Ovary (tissue), 9 donors: Measurements from ENCODE around the gene DLK1. TPM values are rescaled to one million over a fixed set of nuclear protein-coding genes. Genes with fewer than 3 reads are reported as not detected.

ENCODE experiments used
- DNase-seq, 5 donors: peaks; one replicate each; pipeline ENCODE4 v3.0.0-alpha.2; 2019 to 2020
- H3K27ac ChIP-seq, 2 donors: fragments of 200-600 bp; one replicate each; pipeline versions ENCODE4 v1.5.1 to v1.8.0; 2019 to 2022
- H3K27me3 ChIP-seq: fragments of 200-600 bp; one replicate; pipeline ENCODE4 v1.8.0; 2022
- H3K36me3 ChIP-seq: fragments of 200-600 bp; sonication (generic); one replicate; pipeline ENCODE4 v1.5.1; 2019
- H3K4me1 ChIP-seq: one replicate; pipeline ENCODE4 v1.8.1; 2013; ENCODE audit warnings: mild to moderate bottlenecking, moderate library complexity; ENCODE audit not compliant: insufficient read depth
- H3K4me3 ChIP-seq: fragments of 200-600 bp; sonication (generic); one replicate; pipeline ENCODE4 v1.5.1; 2017
- H3K9me3 ChIP-seq, 2 donors: fragments of 200-600 bp in 1 of 2; sonication (generic) in 1 of 2; one replicate each; pipeline versions ENCODE4 v1.5.1 to v1.8.1; 2013 to 2019; ENCODE audit warnings: mild to moderate bottlenecking in 1 of 2, moderate library complexity in 1 of 2
- EP300 ChIP-seq: sonication (generic); formaldehyde crosslinking; IDR thresholded peaks from one replicate; pipeline ENCODE4 v1.6.1; 2017; ENCODE audit warnings: antibody characterized with exemption
- POLR2A ChIP-seq: fragments of 450-650 bp; IDR thresholded peaks from one replicate; pipeline ENCODE4 v1.6.1; 2017; ENCODE audit warnings: antibody characterized with exemption, mild to moderate bottlenecking, moderate library complexity
- WGBS, 3 donors: extraction: QIAGEN DNeasy Blood & Tissue Kit in 1 of 3; methylation state at CpG; one replicate each; pipeline versions ENCODE4 v1.1.5 to v1.1.7; 2013 to 2017; 5-methylcytosine and 5-hydroxymethylcytosine counted together
- intact Hi-C, 4 donors: fragments of 100-400 bp; cut with DNase I; formaldehyde crosslinking; loops; one replicate each; pipeline versions ENCODE4 v1.11.0 to v1.15.1; 2022 to 2023
- polyA plus RNA-seq, 2 donors: library from polyadenylated mRNA; stranded (reverse); fragments of 200-250 nt in 1 of 2; fragments of 350-450 nt in 1 of 2; fragmentation: Illumina TruSeq in 1 of 2; extraction: RNeasy Lipid Tissue Mini Kit (QIAGEN cat#74804) in 1 of 2; gene quantifications; one replicate each; pipeline ENCODE4 v1.2.3, GENCODE V29; 2013 to 2014
- total RNA-seq, 7 donors: library from RNA; depleted of rRNA in 2 of 7; stranded (reverse); fragments of >200 nt in 2 of 7; fragmentation: NEBNext Ultra II Directional in 3 of 7; extraction: Animal tissue kit (Norgen Biotek cat#: 25700) in 3 of 7; gene quantifications; one replicate each; pipeline versions ENCODE4 v1.1.0 to v1.2.4, GENCODE V29; 2016 to 2023
- TF ChIP-seq, protein P1 (sequence below), 3 donors: fragments of 450-650 bp in 2 of 3; fragments of 200-600 bp in 1 of 3; IDR thresholded peaks; one replicate each; pipeline versions ENCODE4 v1.5.1 to v1.8.0; 2016 to 2022; ENCODE audit warnings: antibody characterized with exemption in 3 of 3, mild to moderate bottlenecking in 1 of 3
- donor health status: DM: no; HTN: no; CAD: no; lungs with moderate emphysema.
- donor health status: DM: no; HTN: no; CAD: no.
- donor health status: Bipolar disorder and iron deficiency.
- donor health status: DM: yes; HTN: yes; CAD: no.
- donor health status: DM: no; HTN: no; CAD: no.
- donor health status: DM: yes; HTN: yes; CAD: no.

DLK1 gene
- total and polyA plus RNA-seq, 9 donors, result 34.2 to 1,875 (median 108) TPM

DNA sequence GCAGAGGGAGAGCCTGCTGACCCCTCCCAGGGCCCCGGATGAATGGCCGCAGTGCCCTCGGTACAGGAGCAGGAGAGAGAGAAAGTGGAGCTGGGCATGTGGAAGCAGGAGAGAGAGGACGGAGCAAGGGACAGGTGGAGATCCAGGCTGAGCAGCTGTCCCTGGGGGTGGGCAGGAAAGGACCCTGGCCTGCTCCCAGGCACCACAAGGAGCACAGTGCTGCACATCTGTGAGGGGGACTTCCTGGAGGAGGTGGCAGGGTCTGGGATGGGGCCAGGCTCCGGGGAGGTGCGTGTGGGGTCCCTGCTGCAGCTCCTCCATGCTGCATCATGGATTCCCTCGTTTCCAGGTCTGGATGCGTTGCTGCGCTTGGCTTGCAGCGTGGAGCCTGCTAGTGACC is 13.0 kb upstream of the DLK1 start:
- Histone ChIP-seq H3K27me3 (no peaks in the 10 kb centered on the region), H3K4me1 (peaks cover 18% of the 10 kb centered on the region), H3K36me3 (no peaks in the 10 kb centered on the region), H3K4me3 (no peak overlapping the region), H3K27ac (no peak overlapping the region), H3K9me3 (no peaks in the 10 kb centered on the region)
- TF ChIP-seq, protein P1, sequence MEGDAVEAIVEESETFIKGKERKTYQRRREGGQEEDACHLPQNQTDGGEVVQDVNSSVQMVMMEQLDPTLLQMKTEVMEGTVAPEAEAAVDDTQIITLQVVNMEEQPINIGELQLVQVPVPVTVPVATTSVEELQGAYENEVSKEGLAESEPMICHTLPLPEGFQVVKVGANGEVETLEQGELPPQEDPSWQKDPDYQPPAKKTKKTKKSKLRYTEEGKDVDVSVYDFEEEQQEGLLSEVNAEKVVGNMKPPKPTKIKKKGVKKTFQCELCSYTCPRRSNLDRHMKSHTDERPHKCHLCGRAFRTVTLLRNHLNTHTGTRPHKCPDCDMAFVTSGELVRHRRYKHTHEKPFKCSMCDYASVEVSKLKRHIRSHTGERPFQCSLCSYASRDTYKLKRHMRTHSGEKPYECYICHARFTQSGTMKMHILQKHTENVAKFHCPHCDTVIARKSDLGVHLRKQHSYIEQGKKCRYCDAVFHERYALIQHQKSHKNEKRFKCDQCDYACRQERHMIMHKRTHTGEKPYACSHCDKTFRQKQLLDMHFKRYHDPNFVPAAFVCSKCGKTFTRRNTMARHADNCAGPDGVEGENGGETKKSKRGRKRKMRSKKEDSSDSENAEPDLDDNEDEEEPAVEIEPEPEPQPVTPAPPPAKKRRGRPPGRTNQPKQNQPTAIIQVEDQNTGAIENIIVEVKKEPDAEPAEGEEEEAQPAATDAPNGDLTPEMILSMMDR (IDR thresholded peaks at IDR 0.05), result no peak
- TF ChIP-seq EP300, result no peak
- no peak for TF ChIP-seq POLR2A
- DNase-seq, result no peak
- WGBS, 3 donors, result 66 to 73% (median 67%) methylated on average over 10 of the region's 10 CpGs
- intact Hi-C loops, result loop anchor here in 2 of 4 donors (5.0 to 10.0 kb wide), 2 partner anchors 49 to 189 kb away; partner anchors contain the start of gene RTL1 (in 1 of the 2)

DNA sequence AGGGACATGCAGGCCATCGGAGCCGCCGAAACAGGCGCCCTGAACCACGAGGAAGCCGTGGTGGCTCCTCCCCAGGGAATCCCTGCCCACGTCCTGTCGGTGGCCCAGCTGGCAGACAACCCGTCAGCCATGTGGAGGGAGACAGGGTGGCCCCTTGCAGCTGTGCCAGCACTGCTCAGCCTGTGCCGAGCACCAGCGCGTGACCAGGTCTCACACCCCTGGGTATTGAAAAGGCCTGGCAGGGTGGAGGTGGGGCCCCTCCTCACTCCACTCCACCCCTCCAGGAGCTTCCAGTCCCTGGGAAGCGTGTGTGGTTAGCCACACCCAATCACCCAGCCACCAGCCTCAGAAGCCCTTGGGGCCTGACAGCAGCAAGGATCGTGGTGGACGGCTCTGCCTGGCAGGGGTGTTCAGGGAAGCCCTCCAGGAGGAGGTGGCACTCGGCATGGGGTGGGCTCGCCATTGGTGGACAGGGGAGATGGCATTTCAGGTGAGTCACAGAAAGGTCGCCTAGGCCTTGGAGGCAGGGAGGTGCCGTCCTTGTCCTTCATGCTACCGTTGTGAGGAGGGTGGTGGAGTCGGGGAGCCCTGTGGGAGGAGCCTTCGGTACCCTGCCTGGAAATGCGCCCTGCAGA is 12.3 kb upstream of the DLK1 start:
- WGBS, 3 donors, result 72 to 75% (median 73%) methylated on average over 23 of the region's 23 CpGs

DNA sequence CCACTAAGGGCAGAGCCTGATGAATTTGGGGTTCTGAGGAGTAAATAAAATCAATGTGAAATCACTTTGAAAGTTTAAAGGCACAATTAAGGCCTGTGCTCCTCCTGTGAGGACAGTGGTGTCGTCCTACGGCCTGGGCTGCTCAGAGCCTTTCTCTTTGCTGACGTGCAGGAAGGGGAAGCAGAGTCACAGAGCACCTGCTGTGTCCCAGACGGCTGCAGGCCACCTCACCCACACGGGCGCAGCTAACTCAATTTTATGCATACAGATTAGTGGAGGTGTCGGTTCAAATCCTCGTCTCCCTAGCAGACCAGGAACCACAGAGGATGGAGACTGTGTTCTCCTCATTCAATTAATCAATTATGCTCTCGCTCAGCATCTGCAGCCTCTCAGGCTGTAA is 11.4 kb upstream of the DLK1 start:
- Histone ChIP-seq H3K9me3 (no peaks in the 10 kb centered on the region), H3K36me3 (no peaks in the 10 kb centered on the region), H3K4me1 (peaks cover 11% of the 10 kb centered on the region), H3K27ac (no peak overlapping the region), H3K4me3 (no peak overlapping the region), H3K27me3 (no peaks in the 10 kb centered on the region)
- intact Hi-C loops, result loop anchor here in 1 of 4 donors (10.0 kb wide), 1 partner anchor 51 kb away; no protein-coding TSS in a partner anchor
- no peak for DNase-seq
- 88 to 94% (median 92%) methylated on average over 9 of the region's 9 CpGs for WGBS, 3 donors
- no peak for TF ChIP-seq EP300

More for the DNA sequence above, 12.3 kb upstream of the DLK1 start:
- Histone ChIP-seq H3K4me1 (peaks cover 11% of the 10 kb centered on the region), H3K27me3 (no peaks in the 10 kb centered on the region), H3K27ac (no peak overlapping the region), H3K36me3 (no peaks in the 10 kb centered on the region), H3K9me3 (no peaks in the 10 kb centered on the region), H3K4me3 (no peak overlapping the region)
- intact Hi-C loops, result loop anchor here in 2 of 4 donors (5.0 to 10.0 kb wide), 2 partner anchors 50 to 188 kb away; partner anchors contain the start of gene RTL1 (in 1 of the 2)
- no peak for DNase-seq
- TF ChIP-seq POLR2A (no peak), EP300 (no peak)
- TF ChIP-seq, protein P1 (IDR thresholded peaks at IDR 0.05), result no peak

DNA sequence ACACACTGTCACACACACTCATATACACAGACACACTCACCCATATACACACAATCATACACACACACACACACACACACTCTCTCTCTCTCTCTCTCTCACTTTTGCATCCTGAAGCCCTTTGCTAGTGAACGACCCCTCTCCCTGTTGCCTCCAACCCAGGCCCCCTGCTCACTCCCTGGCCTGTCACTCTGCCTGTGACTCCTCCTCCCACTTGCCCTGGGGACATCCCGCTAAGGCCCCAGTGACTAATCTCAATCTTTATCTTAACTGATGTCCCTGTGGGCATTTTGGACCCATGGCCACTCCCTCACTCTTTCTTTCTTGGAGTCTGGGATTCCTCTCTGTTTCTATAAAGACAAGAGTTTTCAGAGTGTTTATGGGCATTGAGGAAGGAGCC is 10.9 kb upstream of the DLK1 start:
- peaks cover 9% of the 10 kb centered on the region for H3K4me1 ChIP-seq
- DNase-seq, result no peak
- WGBS, 3 donors, result 88 to 94% (median 92%) methylated on average over 2 of the region's 2 CpGs
- intact Hi-C loops, result loop anchor here in 1 of 4 donors (10.0 kb wide), 1 partner anchor 51 kb away; no protein-coding TSS in a partner anchor
- no peaks in the 10 kb centered on the region for H3K27me3 ChIP-seq
- no peaks in the 10 kb centered on the region for H3K36me3 ChIP-seq
- no peak overlapping the region for H3K27ac ChIP-seq
- no peak overlapping the region for H3K4me3 ChIP-seq
- TF ChIP-seq POLR2A (no peak), EP300 (no peak)
- TF ChIP-seq, protein P1 (IDR thresholded peaks at IDR 0.05), result no peak
- no peaks in the 10 kb centered on the region for H3K9me3 ChIP-seq

DNA sequence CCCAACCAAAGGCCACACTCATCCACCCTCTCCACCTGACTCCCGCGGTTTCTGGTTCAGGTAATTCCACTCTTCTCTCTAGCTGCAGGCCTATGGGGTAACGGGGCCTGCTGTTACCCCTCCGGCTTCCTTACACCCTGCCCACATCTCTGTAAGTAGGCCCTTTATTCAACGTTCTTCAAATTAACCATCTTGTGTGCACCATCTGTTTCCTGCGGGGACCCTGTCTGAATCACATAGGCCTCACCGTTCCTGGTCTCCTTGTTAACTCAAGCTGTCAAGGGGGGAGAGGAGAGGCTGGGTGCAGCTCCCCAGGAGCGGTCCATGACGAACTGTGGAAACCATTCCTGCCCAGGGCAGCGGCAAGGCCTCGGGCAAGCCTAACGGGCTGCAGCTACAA is 9.3 kb upstream of the DLK1 start:
- intact Hi-C loops, result loop anchor here in 1 of 4 donors (10.0 kb wide), 1 partner anchor 53 kb away; no protein-coding TSS in a partner anchor
- Histone ChIP-seq H3K4me1 (no peaks in the 10 kb centered on the region), H3K27ac (no peak overlapping the region), H3K9me3 (no peaks in the 10 kb centered on the region), H3K36me3 (no peaks in the 10 kb centered on the region), H3K4me3 (no peak overlapping the region), H3K27me3 (no peaks in the 10 kb centered on the region)
- DNase-seq, result no peak
- WGBS, 3 donors, result 83 to 89% (median 88%) methylated on average over 12 of the region's 12 CpGs
- TF ChIP-seq POLR2A (no peak), EP300 (no peak)
- TF ChIP-seq, protein P1 (IDR thresholded peaks at IDR 0.05), result no peak
